GM18858 (cell line): ENCODE results near the gene XKR7.
"Not testable (repeated sequence)": the region's sequence is repeated elsewhere in the genome, so short reads cannot be mapped to it uniquely, and the experiment has no call there.

ENCODE experiments used
- ATAC-seq: cut with Tn5 transposase; IDR thresholded peaks from one replicate; pipeline ENCODE4 v1.9.1; 2021; ENCODE audit not compliant: unreplicated experiment

The XKR7 gene

GRCh38 chr20:32012159-32012688 is 44.3 kb downstream of the XKR7 start:
- no peak for ATAC-seq

- ATAC-seq, result no peak
Measured at GRCh38 chr20:32013326-32013725, 45.4 kb downstream of the XKR7 start.

GRCh38 chr20:32017711-32018251 is 49.8 kb downstream of the XKR7 start:
- ATAC-seq, result no peak

- ATAC-seq, result no peak
Measured at GRCh38 chr20:32018269-32019155, 50.6 kb downstream of the XKR7 start.

GRCh38 chr20:32019156-32019510 is 51.2 kb downstream of the XKR7 start:
- ATAC-seq, result no peak

GRCh38 chr20:32019563-32020463 is 51.9 kb downstream of the XKR7 start:
- ATAC-seq, result no peak

- ATAC-seq, result no peak
Measured at GRCh38 chr20:32021091-32021490, 53.1 kb downstream of the XKR7 start.

GRCh38 chr20:32024683-32025295 is 56.8 kb downstream of the XKR7 start:
- ATAC-seq, result no peak

- ATAC-seq, result no peak
Measured at GRCh38 chr20:32027643-32028042, 59.7 kb downstream of the XKR7 start.

GRCh38 chr20:32028647-32029372 is 60.9 kb downstream of the XKR7 start:
- no peak for ATAC-seq

GRCh38 chr20:32029561-32029960 is 61.6 kb downstream of the XKR7 start:
- no peak for ATAC-seq

- no peak for ATAC-seq
Measured at GRCh38 chr20:32031007-32031958, 63.3 kb downstream of the XKR7 start.

- ATAC-seq, result no peak
Measured at GRCh38 chr20:32033316-32033715, 65.4 kb downstream of the XKR7 start.

GRCh38 chr20:32033721-32034120 is 65.8 kb downstream of the XKR7 start:
- ATAC-seq, result not testable (repeated sequence)

- no peak for ATAC-seq
Measured at GRCh38 chr20:32034581-32035425, 66.9 kb downstream of the XKR7 start.

GRCh38 chr20:32035426-32035779 is 67.5 kb downstream of the XKR7 start:
- no peak for ATAC-seq

- ATAC-seq, result no peak
Measured at GRCh38 chr20:32036252-32036651, 68.3 kb downstream of the XKR7 start.

- no peak for ATAC-seq
Measured at GRCh38 chr20:32036716-32037485, 69.0 kb downstream of the XKR7 start.
